HepG2 (cell line): Measurements from ENCODE around the gene ZFPL1. TPM values are rescaled to one million over a fixed set of nuclear protein-coding genes. Genes with fewer than 3 reads are reported as not detected.

Experiments
- ARNTL ChIP-seq: sonication (generic); formaldehyde crosslinking; IDR thresholded peaks from 2 replicates; pipeline ENCODE4 v1.4.0; 2020; ENCODE audit warnings: mild to moderate bottlenecking, missing genetic modification reagents
- FOSL2 ChIP-seq: sonication (generic); formaldehyde crosslinking; IDR thresholded peaks from 2 replicates; pipeline ENCODE4 v1.4.0; 2020; ENCODE audit warnings: missing genetic modification reagents
- LCORL ChIP-seq, 2 experiments: fragments of 450-650 bp in 1 of 2; sonication (generic) in 1 of 2; formaldehyde crosslinking in 1 of 2; IDR thresholded peaks; 2 replicates each; pipeline versions ENCODE4 v1.5.0 to v1.6.1; 2017 to 2020; ENCODE audit warnings: antibody characterized with exemption in 1 of 2, missing genetic modification reagents in 1 of 2
- NCOR1 ChIP-seq: fragments of 200-600 bp; sonication (generic); IDR thresholded peaks from 2 replicates; pipeline ENCODE4 v1.7.0; 2017; ENCODE audit warnings: antibody characterized with exemption, low read length, borderline replicate concordance
- SOX5 ChIP-seq: IDR thresholded peaks from 2 replicates; pipeline ENCODE4 v1.6.1; 2016; ENCODE audit warnings: borderline replicate concordance
- SRY ChIP-seq: sonication (generic); formaldehyde crosslinking; IDR thresholded peaks from 2 replicates; pipeline ENCODE4 v1.8.0; 2022; ENCODE audit warnings: mild to moderate bottlenecking, missing genetic modification reagents
- STAG1 ChIP-seq: sonication (generic); formaldehyde crosslinking; IDR thresholded peaks from 2 replicates; pipeline ENCODE4 v1.4.0; 2020; ENCODE audit warnings: missing genetic modification reagents
- TOPORS ChIP-seq: sonication (generic); formaldehyde crosslinking; IDR thresholded peaks from 2 replicates; pipeline ENCODE4 v1.8.0; 2023; ENCODE audit warnings: mild to moderate bottlenecking, missing genetic modification reagents
- ZNF235 ChIP-seq: sonication (generic); formaldehyde crosslinking; IDR thresholded peaks from 2 replicates; pipeline ENCODE4 v1.8.1; 2023; ENCODE audit warnings: mild to moderate bottlenecking, missing genetic modification reagents, borderline replicate concordance
- ZNF263 ChIP-seq: sonication (generic); formaldehyde crosslinking; IDR thresholded peaks from 2 replicates; pipeline ENCODE4 v1.4.0; 2020; ENCODE audit warnings: missing genetic modification reagents
- ZNF318 ChIP-seq: sonication (generic); formaldehyde crosslinking; IDR thresholded peaks from 2 replicates; pipeline ENCODE4 v1.4.0; 2020; ENCODE audit warnings: mild to moderate bottlenecking, missing genetic modification reagents
- ZNF431 ChIP-seq: sonication (generic); formaldehyde crosslinking; IDR thresholded peaks from 2 replicates; pipeline ENCODE4 v1.9.0; 2022; ENCODE audit warnings: missing genetic modification reagents, low read depth, mild to moderate bottlenecking, borderline replicate concordance
- ZNF710 ChIP-seq: sonication (generic); formaldehyde crosslinking; IDR thresholded peaks from 2 replicates; pipeline ENCODE4 v1.5.0; 2020; ENCODE audit warnings: mild to moderate bottlenecking, missing genetic modification reagents, borderline replicate concordance
- ZNF776 ChIP-seq: sonication (generic); formaldehyde crosslinking; IDR thresholded peaks from 2 replicates; pipeline ENCODE4 v1.4.0; 2020; ENCODE audit warnings: mild to moderate bottlenecking, missing genetic modification reagents
- ZNF788 ChIP-seq: sonication (generic); formaldehyde crosslinking; IDR thresholded peaks from 2 replicates; pipeline ENCODE4 v1.5.0; 2020; ENCODE audit warnings: mild to moderate bottlenecking, missing genetic modification reagents, borderline replicate concordance
- ZXDC ChIP-seq: sonication (generic); formaldehyde crosslinking; IDR thresholded peaks from 2 replicates; pipeline ENCODE4 v1.5.0; 2020; ENCODE audit warnings: mild to moderate bottlenecking, missing genetic modification reagents
- polyA plus RNA-seq, 8 experiments: library from polyadenylated mRNA; depleted of rRNA in 3 of 8; stranded (reverse) in 7 of 8; unstranded in 1 of 8; fragments of >200 nt; fragmentation: Illumina TruSeq in 4 of 8; extraction: Trizol in 4 of 8; gene quantifications; 2 replicates each; pipeline versions ENCODE4 v1.2.1 to v1.2.3, GENCODE V29; 2011 to 2016; ENCODE audit warnings: low read depth in 4 of 8, missing spikeins in 1 of 8, mixed read lengths in 1 of 8; ENCODE audit not compliant: insufficient read depth in 1 of 8
- total RNA-seq, 5 experiments: library from RNA; depleted of rRNA; stranded (reverse); fragments of >200 nt; fragmentation: Illumina TruSeq; extraction: Trizol; gene quantifications; 2 replicates each; pipeline ENCODE4 v1.2.3, GENCODE V29; 2016; ENCODE audit warnings: low read depth in 1 of 5

Gene ZFPL1
- total and polyA plus RNA-seq, 2 of the 13 experiments (the other 11 are each of a cell fraction or from before 2014, with no cell fraction given), result 32.2 to 56.0 TPM

- TF ChIP-seq ZNF710 (CRISPR knock-in tag), result no peak
- TF ChIP-seq SRY (CRISPR knock-in tag), result 0 out of 2 replicates have a peak, but pooled peaks have one; percentile 29
- TF ChIP-seq TOPORS (CRISPR knock-in tag), result no peak
- peak; percentile 30; the same call in 1 of the 2 replicates for TF ChIP-seq ZXDC
- TF ChIP-seq NCOR1, result peak; percentile 21; the same call in 1 of the 2 replicates
- no peak for TF ChIP-seq LCORL (IDR thresholded peaks at IDR 0.05)
- TF ChIP-seq LCORL (CRISPR knock-in tag; IDR thresholded peaks at IDR 0.05), result 0 out of 2 replicates have a peak, but pooled peaks have one; percentile 3
- TF ChIP-seq ZNF776 (CRISPR knock-in tag), result no peak
- no peak for TF ChIP-seq ZNF235 (CRISPR knock-in tag)
- peak; percentile 64; the same call in 1 of the 2 replicates for TF ChIP-seq ZNF431 (CRISPR knock-in tag)
- TF ChIP-seq FOSL2 (CRISPR knock-in tag), result no peak
- TF ChIP-seq STAG1 (CRISPR knock-in tag), result peak; percentile 19; the same call in 1 of the 2 replicates
- TF ChIP-seq ZNF263 (CRISPR knock-in tag), result peak; percentile 29; the same call in 1 of the 2 replicates
- TF ChIP-seq ZNF788, result peak; percentile 78; the same call in 1 of the 2 replicates
- no peak; the same call in 1 of the 2 replicates for TF ChIP-seq SOX5 (CRISPR knock-in tag)
- 0 out of 2 replicates have a peak, but pooled peaks have one; percentile 4 for TF ChIP-seq ARNTL (CRISPR knock-in tag)
- no peak for TF ChIP-seq ZNF318 (CRISPR knock-in tag)
Measured at GRCh38 chr11:65134952-65135632, 51.1 kb downstream of the ZFPL1 start (continued).
